ENCODE data around the gene SSR4. TPM values are rescaled to one million over a fixed set of nuclear protein-coding genes. Genes with fewer than 3 reads are reported as not detected.

Gene SSR4
- total RNA-seq, 4 donors from 2014 or later, result 100 to 115 (median 109) TPM

DNA sequence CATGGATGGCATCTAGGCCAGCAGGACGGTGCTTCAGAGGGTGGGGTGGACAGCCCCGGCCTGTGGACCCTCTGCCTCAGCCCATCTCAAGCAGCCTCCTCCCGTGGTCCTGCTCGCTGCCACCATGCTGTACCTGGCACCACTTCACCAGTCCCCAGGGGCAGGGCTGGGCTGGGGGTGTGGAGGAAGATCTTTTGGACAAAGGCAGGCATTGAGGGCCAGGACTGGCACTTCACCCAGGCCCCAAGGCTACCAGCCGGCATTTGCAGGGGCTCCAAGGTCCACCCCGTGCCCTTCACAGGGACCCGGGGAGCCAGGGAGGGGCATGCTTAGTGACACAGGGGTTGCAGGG lies 29.7 kb upstream of the SSR4 start:
- H3K27me3 ChIP-seq, result no peaks in the 10 kb centered on the region
- TF ChIP-seq EP300 (IDR thresholded peaks at IDR 0.05) (no peak), POLR2AphosphoS5 (IDR thresholded peaks at IDR 0.05) (no peak), POLR2A (IDR thresholded peaks at IDR 0.05; ENCODE audit: low read depth) (no peak)
- TF ChIP-seq, protein P1, sequence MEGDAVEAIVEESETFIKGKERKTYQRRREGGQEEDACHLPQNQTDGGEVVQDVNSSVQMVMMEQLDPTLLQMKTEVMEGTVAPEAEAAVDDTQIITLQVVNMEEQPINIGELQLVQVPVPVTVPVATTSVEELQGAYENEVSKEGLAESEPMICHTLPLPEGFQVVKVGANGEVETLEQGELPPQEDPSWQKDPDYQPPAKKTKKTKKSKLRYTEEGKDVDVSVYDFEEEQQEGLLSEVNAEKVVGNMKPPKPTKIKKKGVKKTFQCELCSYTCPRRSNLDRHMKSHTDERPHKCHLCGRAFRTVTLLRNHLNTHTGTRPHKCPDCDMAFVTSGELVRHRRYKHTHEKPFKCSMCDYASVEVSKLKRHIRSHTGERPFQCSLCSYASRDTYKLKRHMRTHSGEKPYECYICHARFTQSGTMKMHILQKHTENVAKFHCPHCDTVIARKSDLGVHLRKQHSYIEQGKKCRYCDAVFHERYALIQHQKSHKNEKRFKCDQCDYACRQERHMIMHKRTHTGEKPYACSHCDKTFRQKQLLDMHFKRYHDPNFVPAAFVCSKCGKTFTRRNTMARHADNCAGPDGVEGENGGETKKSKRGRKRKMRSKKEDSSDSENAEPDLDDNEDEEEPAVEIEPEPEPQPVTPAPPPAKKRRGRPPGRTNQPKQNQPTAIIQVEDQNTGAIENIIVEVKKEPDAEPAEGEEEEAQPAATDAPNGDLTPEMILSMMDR (IDR thresholded peaks at IDR 0.05), result no peak
- DNase-seq (ENCODE audit: extremely low spot score), result no peak
- peak overlapping the region; percentile 43 to 56 (median 49) for H3K4me3 ChIP-seq
- 77% methylated on average over 4 of the region's 7 CpGs for WGBS
- H3K27ac ChIP-seq (replicated peaks in 1 of 4), result peak overlapping the region; percentile 70 to 79 (median 76)
- intact Hi-C loops (cut with DNase I), result loop anchor here (2.0 kb wide), 1 partner anchor 188 kb away; no protein-coding TSS in a partner anchor
- H3K4me1 ChIP-seq, result peaks cover 19 to 40% (median 36%) of the 10 kb centered on the region in 4 donors
- H3K9me3 ChIP-seq, result no peaks in the 10 kb centered on the region
- peaks cover 0 to 5% (median 1%) of the 10 kb centered on the region in 4 donors for H3K36me3 ChIP-seq

DNA sequence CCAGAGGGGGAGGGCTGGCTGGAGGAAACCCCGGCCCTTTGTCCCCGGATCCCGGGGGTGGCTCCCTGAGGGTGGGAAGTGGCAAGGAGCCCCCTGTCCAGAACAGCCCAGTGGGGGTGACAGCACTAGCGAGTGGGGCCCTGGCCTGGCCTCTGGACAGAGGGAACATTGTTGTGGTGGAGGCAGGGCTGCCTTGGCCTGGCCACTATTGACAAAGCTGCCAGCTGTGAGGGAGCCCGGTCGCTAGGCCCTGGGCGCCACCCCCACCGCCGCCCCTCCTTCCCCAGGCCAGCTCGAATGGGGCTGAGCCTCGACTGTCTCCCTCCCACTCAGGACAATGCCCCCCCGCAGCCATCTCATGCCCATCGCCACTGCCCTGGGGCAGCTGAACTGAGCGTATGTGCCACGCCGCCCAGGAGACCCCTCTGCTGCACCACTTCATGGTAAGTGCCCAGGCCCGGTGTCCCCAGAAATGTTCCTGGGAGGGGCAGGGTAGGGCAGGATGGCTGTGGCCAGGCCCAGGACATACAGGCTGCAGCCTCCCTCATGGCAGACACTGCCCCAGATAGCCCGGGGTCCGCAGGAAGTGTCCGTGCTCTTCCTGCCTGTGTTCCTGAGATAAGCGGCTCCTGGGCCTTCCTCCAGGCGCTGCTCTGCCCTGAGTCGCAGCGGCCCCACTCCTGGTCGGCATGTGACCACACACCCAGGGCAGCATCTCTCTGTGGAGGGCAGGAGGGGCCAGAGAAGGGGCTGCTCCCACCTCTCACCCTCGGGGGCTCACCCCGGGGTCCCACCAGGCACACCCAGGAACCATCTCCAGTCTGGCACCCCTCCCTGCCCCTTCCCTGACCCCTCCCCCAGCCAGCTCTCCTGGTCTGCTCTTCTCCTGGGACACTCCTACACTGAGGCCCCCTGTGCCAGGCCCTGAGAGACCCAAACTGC lies 29.1 kb upstream of the SSR4 start:
- TF ChIP-seq, protein P1 (IDR thresholded peaks at IDR 0.05), result no peak
- TF ChIP-seq POLR2A (IDR thresholded peaks at IDR 0.05; ENCODE audit: low read depth) (no peak), EP300 (IDR thresholded peaks at IDR 0.05) (no peak), POLR2AphosphoS5 (IDR thresholded peaks at IDR 0.05) (no peak)
- H3K4me1 ChIP-seq, result peaks cover 19 to 40% (median 36%) of the 10 kb centered on the region in 4 donors
- DNase-seq (ENCODE audit: extremely low spot score), result no peak
- peaks cover 0 to 12% (median 3%) of the 10 kb centered on the region in 4 donors for H3K36me3 ChIP-seq
- no peaks in the 10 kb centered on the region for H3K9me3 ChIP-seq
- peak overlapping the region; percentile 43 to 56 (median 49) for H3K4me3 ChIP-seq
- intact Hi-C loops (cut with DNase I), result loop anchor here (2.0 kb wide), 1 partner anchor 187 kb away; no protein-coding TSS in a partner anchor
- WGBS, result 62% methylated on average over 20 of the region's 27 CpGs
- H3K27me3 ChIP-seq, result no peaks in the 10 kb centered on the region
- H3K27ac ChIP-seq (replicated peaks in 1 of 4), result peak overlapping the region; percentile 70 to 79 (median 76)

DNA sequence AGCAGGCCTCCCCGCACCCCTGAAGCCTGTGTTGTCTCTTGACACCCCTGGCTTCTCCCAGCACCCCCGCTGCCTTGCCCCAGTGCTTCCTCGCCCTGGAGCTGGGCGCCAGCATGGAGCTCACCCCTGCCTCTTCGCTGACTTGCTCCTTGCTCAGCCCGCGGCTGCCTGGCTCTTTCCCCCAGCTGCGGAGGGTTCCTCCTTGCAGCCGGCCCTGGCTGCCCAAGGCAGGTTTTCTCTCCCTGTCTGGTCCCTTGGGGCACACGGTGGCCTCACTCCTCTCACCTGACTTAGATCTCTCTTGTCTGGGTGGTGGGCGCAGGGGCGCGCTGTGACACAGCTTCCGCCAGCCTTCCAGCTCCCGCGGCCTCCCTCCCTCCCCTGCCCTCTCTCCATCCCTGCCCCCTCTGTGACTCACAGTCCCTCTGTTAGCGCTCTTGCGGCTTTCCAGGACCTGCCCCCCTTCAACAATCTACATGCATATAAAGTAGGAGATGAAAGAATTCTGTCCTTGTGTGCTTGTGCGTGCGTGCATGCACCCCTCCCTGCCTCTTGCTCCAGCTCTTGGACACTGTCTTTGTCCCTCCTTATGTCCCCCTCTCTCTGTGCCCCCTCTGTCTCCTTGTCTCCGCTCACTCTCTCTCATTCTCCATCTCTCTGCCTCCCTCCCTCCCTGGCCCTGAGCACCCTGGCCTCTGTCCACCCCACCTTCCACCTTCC lies 28.2 kb upstream of the SSR4 start:
- whole genome bisulfite sequencing, result 59% methylated on average over 21 of the region's 21 CpGs
- DNase-seq (ENCODE audit: extremely low spot score), result no peak
- TF ChIP-seq EP300 (IDR thresholded peaks at IDR 0.05) (no peak), POLR2AphosphoS5 (IDR thresholded peaks at IDR 0.05) (peak in 1 of 2 donors; percentile 51), POLR2A (IDR thresholded peaks at IDR 0.05; ENCODE audit: low read depth) (no peak)
- TF ChIP-seq, protein P1 (IDR thresholded peaks at IDR 0.05), result no peak
- Histone ChIP-seq H3K27ac (replicated peaks in 1 of 4) (peak overlapping the region; percentile 70 to 79 (median 76)), H3K36me3 (peaks cover 0 to 20% (median 8%) of the 10 kb centered on the region in 4 donors), H3K27me3 (no peaks in the 10 kb centered on the region), H3K4me1 (peaks cover 19 to 40% (median 36%) of the 10 kb centered on the region in 4 donors), H3K4me3 (peak overlapping the region; percentile 43 to 56 (median 49)), H3K9me3 (no peaks in the 10 kb centered on the region)
- intact Hi-C loops (cut with DNase I), result no loop called here

DNA sequence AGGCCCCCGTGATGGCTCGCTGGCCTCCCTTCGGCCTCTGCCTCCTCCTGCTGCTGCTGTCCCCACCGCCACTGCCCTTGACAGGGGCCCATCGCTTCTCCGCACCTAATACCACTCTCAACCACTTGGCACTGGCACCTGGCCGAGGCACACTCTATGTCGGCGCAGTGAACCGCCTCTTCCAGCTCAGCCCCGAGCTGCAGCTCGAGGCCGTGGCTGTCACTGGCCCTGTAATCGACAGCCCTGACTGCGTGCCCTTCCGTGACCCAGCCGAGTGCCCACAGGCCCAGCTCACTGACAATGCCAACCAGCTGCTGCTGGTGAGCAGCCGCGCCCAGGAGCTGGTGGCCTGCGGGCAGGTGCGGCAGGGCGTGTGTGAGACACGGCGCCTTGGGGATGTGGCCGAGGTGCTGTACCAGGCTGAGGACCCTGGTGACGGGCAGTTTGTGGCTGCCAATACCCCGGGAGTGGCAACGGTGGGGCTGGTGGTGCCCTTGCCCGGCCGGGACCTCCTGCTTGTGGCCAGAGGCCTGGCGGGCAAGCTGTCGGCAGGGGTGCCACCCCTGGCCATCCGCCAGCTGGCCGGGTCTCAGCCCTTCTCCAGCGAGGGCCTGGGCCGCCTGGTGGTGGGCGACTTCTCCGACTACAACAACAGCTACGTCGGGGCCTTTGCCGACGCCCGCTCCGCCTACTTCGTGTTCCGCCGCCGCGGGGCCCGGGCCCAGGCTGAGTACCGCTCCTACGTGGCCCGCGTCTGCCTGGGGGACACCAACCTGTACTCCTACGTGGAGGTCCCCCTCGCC lies 27.4 kb upstream of the SSR4 start:
- intact Hi-C loops (cut with DNase I), result no loop called here
- Histone ChIP-seq H3K27me3 (no peaks in the 10 kb centered on the region), H3K27ac (replicated peaks in 1 of 4) (peak overlapping the region in 2 of 4 donors; percentile 30 to 75), H3K9me3 (no peaks in the 10 kb centered on the region), H3K4me3 (peak overlapping the region in 3 of 4 donors; percentile 43 to 56 (median 51)), H3K4me1 (peaks cover 19 to 40% (median 36%) of the 10 kb centered on the region in 4 donors), H3K36me3 (peaks cover 0 to 28% (median 12%) of the 10 kb centered on the region in 4 donors)
- 86% methylated on average over 26 of the region's 56 CpGs for WGBS
- DNase-seq (ENCODE audit: extremely low spot score), result no peak
- TF ChIP-seq EP300 (IDR thresholded peaks at IDR 0.05), result no peak
- no peak for TF ChIP-seq POLR2AphosphoS5 (IDR thresholded peaks at IDR 0.05)
- TF ChIP-seq POLR2A (IDR thresholded peaks at IDR 0.05; ENCODE audit: low read depth), result no peak
- TF ChIP-seq, protein P1 (IDR thresholded peaks at IDR 0.05), result no peak
